ENCODE measurements around the gene KRT27. TPM values are rescaled to one million over a fixed set of nuclear protein-coding genes. Genes with fewer than 3 reads are reported as not detected.
A peak's percentile ranks its signal among the peaks of the same experiment; 100 is the strongest.

KRT27 gene
- total RNA-seq, 1 donor from 2014 or later = not detected

DNA sequence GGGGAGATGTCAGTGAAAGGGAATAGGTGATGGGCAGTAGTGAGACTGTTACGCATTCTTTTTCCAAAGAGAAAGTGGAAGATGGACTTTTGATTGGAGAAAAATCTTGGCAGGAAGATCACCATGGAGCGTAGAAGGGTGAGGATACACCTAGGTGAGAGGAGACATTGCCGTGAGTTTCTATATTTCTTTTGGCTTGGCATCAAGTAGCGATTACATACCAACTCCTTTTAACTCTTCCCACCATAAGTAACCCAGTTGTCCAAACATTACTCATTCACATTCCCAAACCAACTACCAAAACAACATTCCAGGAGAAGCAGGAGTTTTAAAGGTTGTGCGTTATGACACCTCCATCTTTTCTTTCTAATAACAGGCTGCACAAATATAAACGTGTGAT is 28.1 kb upstream of the KRT27 start:
- DNase-seq (ENCODE audit: low read depth in 2 of 2) = peak in 1 of 2 donors; percentile 44

GRCh38 chr17:40809721-40810421 is 27.5 kb upstream of the KRT27 start:
- DNase-seq (ENCODE audit: low read depth in 2 of 2) = peak in 1 of 2 donors; percentile 60

DNA sequence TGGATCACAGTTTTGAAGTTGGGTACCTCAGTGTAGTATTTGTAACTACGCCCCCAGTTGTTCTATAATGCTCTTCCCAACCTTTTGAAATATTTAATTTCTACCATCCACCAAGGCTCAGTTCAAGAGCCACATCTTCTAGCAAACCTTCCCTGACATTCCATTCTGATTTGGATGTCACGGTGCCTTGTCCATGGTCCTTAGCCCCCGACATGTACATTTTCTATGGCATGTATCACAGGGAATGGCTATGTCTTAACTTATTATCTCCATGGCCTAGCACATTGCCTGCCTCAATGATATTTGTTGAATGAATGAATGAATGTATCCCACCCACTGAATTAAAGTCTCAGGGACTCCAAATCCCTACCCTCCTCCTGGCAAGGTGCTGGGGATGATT is 23.8 kb upstream of the KRT27 start:
- DNase-seq (ENCODE audit: low read depth in 2 of 2) = no peak

DNA sequence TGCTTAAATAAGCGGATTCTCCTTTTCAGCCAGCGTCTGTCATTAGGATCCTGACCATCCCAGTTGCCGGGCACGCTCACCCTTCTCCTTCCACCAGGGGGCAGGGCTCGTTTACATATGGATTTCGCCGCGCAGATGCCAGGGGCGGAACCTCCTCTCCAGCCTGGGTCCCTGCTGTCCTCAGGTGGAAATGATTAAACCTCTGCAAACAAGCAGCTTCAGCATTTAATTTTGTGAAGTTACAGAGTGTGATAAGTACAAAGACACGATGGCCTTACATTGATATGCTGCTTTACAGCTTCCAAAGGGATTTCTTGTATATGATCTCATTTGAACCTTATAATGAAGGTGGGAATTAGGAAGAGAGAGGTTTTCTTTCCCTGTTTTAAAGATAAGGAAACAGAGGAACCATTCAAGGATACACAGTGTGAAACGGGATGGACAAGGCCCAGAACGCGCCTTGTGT is 21.3 kb upstream of the KRT27 start:
- DNase-seq (ENCODE audit: low read depth in 2 of 2) = peak; percentile 64 to 82

DNA sequence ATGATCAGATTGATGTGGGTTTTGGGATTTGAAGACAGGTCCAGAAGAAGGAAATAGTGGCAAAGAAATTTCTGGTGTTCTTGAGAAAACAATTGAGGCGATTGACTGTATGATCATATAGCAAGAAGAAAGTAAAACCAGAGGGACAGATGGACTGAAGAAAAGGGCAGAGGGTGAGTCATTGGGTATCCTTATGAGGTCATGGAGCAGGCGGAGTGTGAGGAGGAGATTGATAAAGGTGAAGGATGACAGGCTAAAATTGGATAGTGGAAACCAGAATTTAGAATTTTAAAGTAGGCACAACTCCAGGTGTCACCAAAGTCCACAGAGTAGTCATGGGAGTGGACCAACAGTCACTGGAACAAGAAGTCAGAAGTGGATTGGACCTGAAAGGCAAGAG is 18.8 kb upstream of the KRT27 start:
- no peak for DNase-seq (ENCODE audit: low read depth in 2 of 2)

GRCh38 chr17:40800381-40800780 is 18.0 kb upstream of the KRT27 start:
- no peak for DNase-seq (ENCODE audit: low read depth in 2 of 2)

GRCh38 chr17:40799859-40800258 is 17.5 kb upstream of the KRT27 start, which contains the start of gene KRT28:
TSS of gene KRT28 (minus strand) at chr17:40799959. CDS start at chr17:40799893, 66 bp downstream.
- no peak for DNase-seq (ENCODE audit: low read depth in 2 of 2)

GRCh38 chr17:40796846-40797245 is 14.5 kb upstream of the KRT27 start:
- no peak for DNase-seq (ENCODE audit: low read depth in 2 of 2)

GRCh38 chr17:40795019-40795667 is 12.8 kb upstream of the KRT27 start:
- no peak for DNase-seq (ENCODE audit: low read depth in 2 of 2)

DNA sequence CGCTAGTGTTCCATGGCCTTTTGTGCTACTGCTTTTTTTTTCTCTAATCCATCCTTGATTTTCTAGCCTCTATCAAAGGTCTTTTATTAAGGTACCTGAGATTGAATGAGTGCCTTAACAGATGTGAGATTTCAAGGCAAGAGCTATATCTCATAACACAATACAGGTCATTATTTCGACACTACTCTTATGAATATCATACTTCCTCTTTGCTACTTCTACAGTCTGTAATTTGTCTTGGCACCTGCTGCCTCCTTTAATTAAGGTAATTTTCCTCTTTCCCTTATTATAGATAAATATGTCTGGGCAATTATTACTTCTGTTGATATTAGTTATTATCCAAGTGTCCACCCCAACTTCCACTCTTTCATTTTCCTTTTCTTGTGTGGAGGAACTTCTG is 12.1 kb upstream of the KRT27 start:
- DNase-seq (ENCODE audit: low read depth in 2 of 2) = no peak

GRCh38 chr17:40793832-40794231 is 11.5 kb upstream of the KRT27 start:
- no peak for DNase-seq (ENCODE audit: low read depth in 2 of 2)

DNA sequence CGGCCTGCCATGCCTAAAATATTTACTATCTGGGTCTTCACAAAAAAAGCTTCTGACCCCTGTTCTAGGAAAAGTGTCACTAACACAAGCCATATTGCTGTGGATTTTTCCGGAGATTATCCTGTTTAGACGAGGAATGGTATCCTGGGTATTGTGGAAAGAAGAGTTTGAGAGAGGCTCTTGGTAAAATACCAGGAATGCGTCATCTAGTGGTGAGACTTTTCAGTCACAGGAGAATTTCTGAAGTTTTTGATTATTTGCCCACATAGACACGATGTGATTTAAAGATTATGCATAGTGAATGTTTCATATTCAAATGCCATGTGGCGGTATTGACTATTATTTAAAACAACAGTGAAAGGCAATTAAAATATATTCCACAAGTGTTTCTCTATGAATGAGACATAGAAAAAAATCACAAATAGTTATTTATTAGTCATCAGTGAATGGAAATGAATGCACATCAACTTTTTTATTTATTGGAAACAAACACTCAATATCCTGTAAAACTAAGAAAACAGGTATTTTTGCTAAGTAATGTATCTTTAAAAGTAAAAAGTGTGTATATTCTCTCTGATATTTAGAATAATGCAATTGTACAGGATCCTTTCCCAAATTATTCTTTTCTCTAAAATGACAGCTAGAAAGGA is 9.6 kb upstream of the KRT27 start:
- DNase-seq (ENCODE audit: low read depth in 2 of 2) = peak; percentile 55 to 80

GRCh38 chr17:40791111-40791510 is 8.8 kb upstream of the KRT27 start:
- DNase-seq (ENCODE audit: low read depth in 2 of 2) = no peak

- no peak for DNase-seq (ENCODE audit: low read depth in 2 of 2)
Observed at GRCh38 chr17:40779181-40779909, 3.0 kb downstream of the KRT27 start.

DNA sequence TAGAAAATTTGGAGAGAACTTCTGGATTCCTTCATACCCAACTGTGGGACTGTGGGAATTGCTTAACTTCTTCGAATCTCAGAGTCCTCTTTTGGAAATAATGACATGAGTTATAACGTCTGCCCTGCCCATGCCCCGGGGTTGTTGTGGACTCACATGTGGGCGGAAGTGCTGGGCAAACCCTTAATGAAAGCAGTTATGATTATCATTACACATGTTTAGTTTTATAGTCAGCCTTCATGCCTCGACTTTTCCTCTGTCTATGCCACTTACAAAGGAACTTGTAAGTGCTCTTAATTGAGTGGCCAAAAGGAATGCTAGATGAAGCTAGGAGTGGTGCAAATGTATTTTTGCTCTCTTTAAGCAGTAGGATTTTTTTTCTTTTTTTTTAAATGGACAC is 3.9 kb downstream of the KRT27 start:
- DNase-seq (ENCODE audit: low read depth in 2 of 2) = no peak

DNA sequence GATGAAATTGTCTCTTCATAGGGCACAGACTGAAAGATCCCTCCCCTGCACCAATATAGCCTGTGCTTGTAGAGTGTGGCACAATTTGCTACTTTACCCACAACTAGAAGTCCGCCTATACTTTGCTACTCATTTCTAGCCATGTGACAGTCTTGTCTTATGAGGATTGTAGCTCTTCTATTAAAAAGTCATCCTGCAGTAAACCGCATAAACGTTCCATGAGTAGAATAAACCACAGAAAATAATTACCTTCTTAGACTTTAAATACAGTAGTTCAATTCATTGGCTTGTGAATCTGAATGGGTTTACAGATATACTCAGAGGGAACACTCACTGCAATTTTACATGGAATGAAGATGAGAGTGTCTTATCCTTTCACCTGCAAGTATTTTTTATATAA is 4.4 kb downstream of the KRT27 start:
- no peak for DNase-seq (ENCODE audit: low read depth in 2 of 2)

DNA sequence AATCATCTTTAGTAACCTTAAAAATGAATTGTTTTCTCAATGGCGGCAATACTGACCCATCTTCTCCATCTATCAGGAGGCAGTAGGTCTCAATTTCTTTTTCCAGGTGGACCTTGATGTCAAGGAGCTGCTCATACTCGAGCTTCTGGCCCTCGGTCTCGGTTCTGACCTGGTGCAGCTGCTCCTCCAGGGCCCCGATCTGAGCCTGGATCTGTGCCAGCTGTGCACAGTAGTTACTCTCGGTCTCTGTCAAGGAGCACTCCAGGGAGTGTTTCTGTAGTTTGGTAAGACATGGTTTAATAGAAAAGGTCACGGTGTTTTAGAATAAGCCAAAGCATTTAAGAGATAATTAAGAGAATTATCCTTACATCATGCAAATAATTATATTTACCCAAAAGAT is 4.9 kb downstream of the KRT27 start:
- DNase-seq (ENCODE audit: low read depth in 2 of 2) = no peak

GRCh38 chr17:40775945-40776344 is 6.4 kb downstream of the KRT27 start:
- no peak for DNase-seq (ENCODE audit: low read depth in 2 of 2)

- DNase-seq (ENCODE audit: low read depth in 2 of 2) = no peak
Observed at GRCh38 chr17:40772101-40772500, 10.2 kb downstream of the KRT27 start, which contains the start of gene KRT26. TSS of gene KRT26 (minus strand) at chr17:40772201. CDS start at chr17:40772113, 88 bp downstream.

- DNase-seq (ENCODE audit: low read depth in 2 of 2) = no peak
Observed at GRCh38 chr17:40765657-40766056, 16.7 kb downstream of the KRT27 start.

DNA sequence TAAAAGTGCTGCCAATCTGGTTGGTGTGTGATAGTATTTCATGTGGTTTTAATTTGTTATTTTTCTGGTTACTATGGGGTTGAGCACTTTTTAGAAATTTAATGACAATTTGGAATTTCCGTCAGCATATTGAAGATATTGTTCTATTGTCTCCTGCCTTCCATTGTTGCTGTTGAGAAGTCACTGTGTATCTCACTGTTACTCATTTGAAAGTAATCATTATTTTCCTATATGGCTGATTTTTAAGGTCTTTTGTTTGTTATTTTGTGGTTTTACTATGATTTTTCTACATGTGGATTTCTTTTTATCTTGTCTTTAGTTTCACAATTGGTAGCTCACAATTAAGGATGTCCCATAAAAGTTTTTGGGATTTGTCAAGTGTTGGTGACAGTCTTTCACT is 18.6 kb downstream of the KRT27 start:
- no peak for DNase-seq (ENCODE audit: low read depth in 2 of 2)

Measured in lung microvascular endothelial cell (primary cell).